Ureter (tissue), 1 donor: ENCODE measurements around the gene TNIP1. TPM values are rescaled to one million over a fixed set of nuclear protein-coding genes. Genes with fewer than 3 reads are reported as not detected.

Experiments
- DNase-seq: peaks from one replicate; pipeline ENCODE4 v3.0.0-alpha.2; 2020; ENCODE audit warnings: low spot score
- total RNA-seq: library from RNA; stranded (reverse); gene quantifications from one replicate; pipeline ENCODE4 v1.2.4, GENCODE V29; 2023
- donor health status: DM: yes; HTN: yes; CAD: no.

Gene TNIP1
- total RNA-seq, 1 donor from 2014 or later = 75.4 TPM

- no peak for DNase-seq
Observed at GRCh38 chr5:151083081-151083676, 2.3 kb upstream of the TNIP1 start.

- DNase-seq = no peak
Observed at GRCh38 chr5:151082282-151082902, 1.6 kb upstream of the TNIP1 start.

GRCh38 chr5:151081431-151082281 lies 822 bp upstream of the TNIP1 start:
- DNase-seq = no peak

DNA sequence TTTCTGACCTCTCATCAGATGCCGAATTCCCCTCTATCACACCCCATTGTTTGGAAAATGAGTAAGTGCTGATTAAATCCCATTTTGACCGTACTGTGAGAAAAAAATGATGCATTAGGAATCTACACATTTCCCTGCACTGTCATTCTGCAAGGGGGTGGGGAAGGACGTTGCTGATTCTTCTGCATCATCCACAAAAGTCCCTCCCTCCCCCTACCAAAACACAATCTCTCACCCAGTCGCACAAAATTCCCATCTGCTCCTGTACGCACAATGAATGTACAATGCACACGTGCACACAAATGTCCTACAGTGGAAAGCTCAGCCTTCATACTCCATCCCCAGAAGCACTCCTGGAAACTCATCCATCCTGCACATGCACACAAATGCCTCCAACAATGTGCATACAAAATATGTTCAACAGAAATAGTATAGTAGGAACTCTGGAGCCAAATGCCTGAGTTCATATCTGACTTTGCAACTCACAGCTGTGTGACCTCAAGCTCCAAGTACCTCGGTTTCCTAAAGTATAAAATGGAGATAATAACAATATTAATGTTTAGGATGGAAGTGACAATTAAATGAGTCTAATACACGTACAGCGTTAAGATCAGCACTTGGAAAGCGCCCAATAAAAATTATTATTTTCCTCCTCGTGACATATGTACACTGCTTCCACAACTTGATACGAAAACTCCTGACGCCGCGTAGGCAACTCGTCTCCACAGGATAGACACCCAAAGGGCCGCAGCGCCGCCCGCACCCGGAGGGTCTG lies 809 bp downstream of the TNIP1 start:
- DNase-seq = no peak

- DNase-seq = no peak
Observed at GRCh38 chr5:151078490-151079262, 2.2 kb downstream of the TNIP1 start.

DNA sequence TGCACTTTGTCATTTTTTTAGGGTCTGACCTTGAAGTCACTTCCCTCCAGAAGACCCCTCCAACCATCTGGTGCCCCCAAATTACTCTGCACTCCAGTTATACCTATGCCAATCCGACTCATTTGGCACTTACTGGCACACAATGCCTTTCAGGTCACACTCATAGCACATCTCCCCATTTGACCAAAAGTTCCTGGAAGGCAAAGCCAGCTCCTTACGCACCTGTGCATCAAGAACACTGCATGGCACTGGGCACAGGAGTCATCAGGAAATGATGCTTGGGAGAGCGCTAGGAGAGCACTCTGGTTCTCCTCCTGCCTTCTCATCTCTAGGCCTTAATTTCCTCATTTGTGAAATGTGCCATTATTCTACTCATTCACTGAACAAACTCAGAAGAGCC lies 2.9 kb downstream of the TNIP1 start:
- DNase-seq = no peak

DNA sequence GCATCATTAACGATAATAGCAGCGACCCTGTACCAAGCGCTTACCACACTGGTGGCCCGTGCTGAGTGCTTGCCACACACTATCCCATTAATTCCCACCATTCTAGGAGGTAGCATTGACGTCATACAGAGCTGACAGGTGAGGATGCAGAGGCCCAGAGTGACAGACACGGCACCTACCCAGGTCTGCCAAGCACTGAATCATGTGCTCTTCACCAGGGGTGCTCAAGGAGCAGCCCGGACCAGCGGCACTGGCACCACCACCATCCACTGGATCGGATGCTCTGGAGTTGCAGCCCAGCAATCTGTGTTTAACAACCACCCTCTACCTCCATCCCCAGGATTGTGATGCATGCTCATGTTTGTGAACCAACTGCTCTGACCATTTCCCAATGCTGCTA lies 3.4 kb downstream of the TNIP1 start:
- no peak for DNase-seq

- DNase-seq = no peak
Observed at GRCh38 chr5:151076616-151077015, 4.2 kb downstream of the TNIP1 start.

DNA sequence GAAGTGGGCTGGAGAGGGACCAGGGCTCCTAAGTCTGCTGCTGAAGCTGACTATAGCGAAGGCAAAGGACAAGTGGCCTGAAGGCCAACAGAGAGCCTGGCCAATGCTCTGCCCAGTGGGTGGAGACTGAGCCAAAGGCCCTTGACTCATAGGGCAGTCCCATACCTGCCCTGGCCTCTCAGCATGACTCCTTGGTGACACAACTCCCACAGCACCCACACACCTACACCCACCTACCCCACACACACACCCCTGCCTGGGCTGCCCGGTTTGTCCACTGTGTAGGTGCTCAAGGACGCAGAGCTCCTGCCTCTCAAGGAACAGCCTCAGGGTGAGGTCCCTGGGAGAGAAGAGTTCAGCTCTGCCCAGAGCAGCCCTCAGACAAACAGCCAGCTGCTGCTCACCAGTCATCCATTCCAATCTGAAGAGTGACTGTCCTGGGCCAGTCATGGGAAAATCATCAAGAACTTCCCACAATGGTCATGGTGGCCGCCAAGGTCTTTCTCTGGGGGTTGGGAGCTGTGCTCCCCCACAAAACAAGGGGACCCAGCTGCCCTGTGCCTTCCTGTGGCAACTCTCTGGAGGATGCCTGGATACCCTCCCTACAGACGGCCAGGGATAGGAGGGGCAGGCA lies 5.0 kb downstream of the TNIP1 start:
- no peak for DNase-seq

- DNase-seq = no peak
Observed at GRCh38 chr5:151074557-151074956, 6.3 kb downstream of the TNIP1 start.

DNA sequence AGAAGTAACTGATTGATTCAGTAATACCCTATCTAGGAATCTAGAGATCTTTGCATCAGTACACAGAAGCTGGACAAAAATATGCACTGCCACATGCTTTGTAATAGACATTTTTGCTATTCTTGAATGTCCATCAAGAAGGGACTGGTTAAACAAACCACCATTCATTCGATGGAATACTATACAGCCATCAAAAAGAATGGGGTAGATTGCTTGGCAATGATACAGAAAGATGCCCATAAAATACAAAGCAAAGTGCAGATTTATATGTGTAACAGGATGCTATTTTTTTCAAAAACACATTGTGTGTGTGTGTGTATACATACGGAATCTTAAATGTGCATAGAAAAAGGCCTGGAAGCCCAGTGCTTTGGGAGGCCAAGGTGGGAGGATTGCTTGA lies 7.6 kb downstream of the TNIP1 start:
- DNase-seq = no peak

GRCh38 chr5:151072630-151073025 lies 8.2 kb downstream of the TNIP1 start:
- DNase-seq = no peak

- no peak for DNase-seq
Observed at GRCh38 chr5:151071848-151072629, 8.8 kb downstream of the TNIP1 start.

DNA sequence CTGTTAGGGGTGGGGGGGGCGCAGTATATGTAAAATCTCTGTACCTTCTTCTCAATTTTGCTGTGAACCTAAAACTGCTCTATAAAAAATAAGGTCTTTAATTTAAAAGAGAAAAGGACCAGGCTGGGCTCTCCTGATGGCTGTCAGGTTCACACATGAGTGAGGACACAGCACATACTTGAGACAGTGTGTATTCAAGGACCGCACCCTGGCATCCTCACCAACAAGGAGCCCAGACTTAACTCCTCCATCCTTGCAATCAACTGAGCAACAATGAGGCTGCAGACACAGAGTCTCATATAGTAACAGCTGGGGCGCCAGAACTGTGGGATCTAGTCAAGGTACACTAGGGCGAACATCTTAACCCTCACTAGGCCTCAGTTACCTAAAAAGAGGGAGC lies 9.8 kb downstream of the TNIP1 start:
- DNase-seq = no peak

DNA sequence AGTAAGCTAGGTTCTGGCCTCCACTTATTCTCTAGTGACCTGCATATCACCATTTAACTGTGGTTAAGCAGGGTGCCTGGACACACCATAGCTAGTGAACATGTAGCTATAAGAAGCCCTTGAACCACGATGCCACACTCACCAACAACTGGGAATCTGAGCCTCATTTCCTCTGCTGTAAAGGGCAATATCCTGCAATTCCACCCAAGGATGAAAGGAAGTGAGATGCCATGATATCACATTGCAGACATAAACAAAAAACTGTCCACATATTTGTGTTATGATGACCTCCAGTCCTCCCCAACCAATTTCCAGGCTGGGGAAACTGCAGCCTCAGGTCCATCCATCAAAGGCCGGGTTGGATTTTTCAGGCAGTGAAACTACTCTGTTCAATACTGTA lies 10.4 kb downstream of the TNIP1 start:
- no peak for DNase-seq

DNA sequence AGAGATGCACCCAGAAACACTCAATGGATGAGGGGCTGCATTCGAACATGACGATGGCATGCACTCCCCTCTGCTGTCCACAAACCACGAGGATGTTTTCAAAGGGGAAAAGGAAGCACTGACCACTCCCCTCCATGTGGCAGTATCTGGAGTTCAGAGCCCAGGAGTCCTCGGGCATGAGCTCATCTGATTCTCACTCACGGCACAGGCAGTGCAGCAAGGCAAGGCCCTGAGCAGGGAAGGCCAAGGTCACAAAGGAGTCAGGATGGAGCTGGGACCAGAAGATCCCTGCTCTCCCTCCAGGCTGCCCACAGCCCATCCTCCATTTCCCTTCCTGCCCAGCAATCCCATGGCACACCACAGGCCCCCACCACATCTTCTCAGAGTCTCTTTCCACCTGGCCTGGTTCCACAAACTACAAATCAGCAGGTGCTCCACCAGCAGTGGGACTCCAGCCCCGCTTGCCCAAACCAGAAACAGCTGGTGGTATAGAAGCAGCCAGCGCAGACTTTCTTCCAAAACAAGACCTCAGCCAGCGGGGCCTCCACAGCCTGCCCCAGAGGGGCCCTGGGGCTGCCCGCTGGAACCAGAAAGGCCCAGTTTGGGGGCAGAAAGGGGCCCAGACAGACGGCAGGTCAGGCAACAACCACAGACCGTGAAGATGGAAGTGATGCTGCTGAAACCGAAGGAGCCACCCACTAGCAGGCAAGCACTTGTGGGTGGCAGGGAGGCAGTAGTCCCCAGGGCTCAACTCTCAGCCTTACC lies 12.2 kb downstream of the TNIP1 start:
- no peak for DNase-seq

- no peak for DNase-seq
Observed at GRCh38 chr5:151067632-151068432, 13.0 kb downstream of the TNIP1 start.

GRCh38 chr5:151066920-151067319 lies 13.9 kb downstream of the TNIP1 start:
- DNase-seq = no peak

GRCh38 chr5:151065609-151066008 lies 15.2 kb downstream of the TNIP1 start:
- DNase-seq = no peak
